Measurements from ENCODE around the gene AP1G2. TPM values are rescaled to one million over a fixed set of nuclear protein-coding genes. Genes with fewer than 3 reads are reported as not detected.

The AP1G2 gene
- total and polyA plus RNA-seq, 2 of the 13 experiments (the other 11 are each of a cell fraction or from before 2014, with no cell fraction given), result 96.9 to 611 TPM

- TF ChIP-seq CEBPB (IDR thresholded peaks at IDR 0.05; ENCODE audit: borderline replicate concordance, low read depth, low read length), result no peak
- TF ChIP-seq ZNF280D (CRISPR knock-in tag; IDR thresholded peaks at IDR 0.05), result peak; percentile 95
- TF ChIP-seq MNT (IDR thresholded peaks at IDR 0.05), result 0 out of 2 replicates have a peak, but pooled peaks have one; percentile 7
- TF ChIP-seq CBFB (CRISPR knock-in tag; IDR thresholded peaks at IDR 0.05), result peak; percentile 39; the same call in 1 of the 2 replicates
- TF ChIP-seq ZNF225 (CRISPR knock-in tag; IDR thresholded peaks at IDR 0.05), result peak; percentile 71; the same call in 1 of the 2 replicates
- TF ChIP-seq PAF1 (CRISPR knock-in tag; IDR thresholded peaks at IDR 0.05), result no peak
- TF ChIP-seq ZNF597 (CRISPR knock-in tag; IDR thresholded peaks at IDR 0.05), result no peak
- no peak for TF ChIP-seq ZNF576 (CRISPR knock-in tag; IDR thresholded peaks at IDR 0.05)
- TF ChIP-seq GMEB1 (CRISPR knock-in tag; IDR thresholded peaks at IDR 0.05; ENCODE audit: borderline replicate concordance), result peak; percentile 80
- peak; percentile 54; the same call in 1 of the 2 replicates for TF ChIP-seq CREM (IDR thresholded peaks at IDR 0.05)
- no peak; the same call in 1 of the 2 replicates for TF ChIP-seq CREM (CRISPR knock-in tag; IDR thresholded peaks at IDR 0.05)
- no peak for TF ChIP-seq NCOA5 (CRISPR knock-in tag; IDR thresholded peaks at IDR 0.05)
- TF ChIP-seq ZFP91 (CRISPR knock-in tag; IDR thresholded peaks at IDR 0.05; ENCODE audit: borderline replicate concordance), result peak; percentile 92; the same call in 1 of the 2 replicates
- peak; percentile 80; the same call in 1 of the 2 replicates for TF ChIP-seq ZNF761 (CRISPR knock-in tag; conservative IDR thresholded peaks at IDR 0.05)
- 0 out of 2 replicates have a peak, but pooled peaks have one; percentile 65 for TF ChIP-seq ZNF839 (CRISPR knock-in tag; IDR thresholded peaks at IDR 0.05; ENCODE audit: borderline replicate concordance)
- TF ChIP-seq ZNF550 (CRISPR knock-in tag; IDR thresholded peaks at IDR 0.05; ENCODE audit: borderline replicate concordance), result peak; percentile 70; the same call in 1 of the 2 replicates
- TF ChIP-seq EZH2 (conservative IDR thresholded peaks at IDR 0.05; ENCODE audit: low read depth, low read length), result no peak
Observed at GRCh38 chr14:23551266-23552028, 16.1 kb downstream of the AP1G2 start, which contains the start of gene ZFHX2 (continued).
